Activated CD4-positive, alpha-beta T cell treated with anti-CD3 and anti-CD28 coated beads, Interleukin-2, amount 50 U/mL, for 4 hours (primary cell): ENCODE data around the gene ZNF214.
"Not testable (repeated sequence)": the region's sequence is repeated elsewhere in the genome, so short reads cannot be mapped to it uniquely, and the experiment has no call there.

Experiments
- DNase-seq, 2 experiments: peaks; one replicate each; pipeline ENCODE4 v3.0.0-alpha.2; 2020

Gene ZNF214

DNA sequence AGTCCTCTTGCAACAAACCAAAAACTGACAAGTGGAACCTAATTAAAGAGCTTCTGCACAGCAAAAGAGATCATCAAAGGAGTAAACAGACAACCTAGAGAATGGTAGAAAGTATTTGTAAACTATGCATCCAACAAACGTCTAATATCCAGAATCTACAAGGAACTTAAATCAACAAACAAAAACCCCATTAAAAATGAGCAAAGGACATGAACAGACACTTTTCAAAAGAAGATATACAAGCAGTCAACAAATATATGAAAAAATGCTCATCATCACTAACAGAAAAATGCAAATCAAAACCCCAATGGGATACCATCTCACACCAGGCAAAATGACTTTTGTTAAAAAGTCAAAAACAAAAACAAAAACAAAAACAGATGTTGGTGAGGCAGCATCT lies 33.7 kb downstream of the ZNF214 start:
- DNase-seq, result no peak

DNA sequence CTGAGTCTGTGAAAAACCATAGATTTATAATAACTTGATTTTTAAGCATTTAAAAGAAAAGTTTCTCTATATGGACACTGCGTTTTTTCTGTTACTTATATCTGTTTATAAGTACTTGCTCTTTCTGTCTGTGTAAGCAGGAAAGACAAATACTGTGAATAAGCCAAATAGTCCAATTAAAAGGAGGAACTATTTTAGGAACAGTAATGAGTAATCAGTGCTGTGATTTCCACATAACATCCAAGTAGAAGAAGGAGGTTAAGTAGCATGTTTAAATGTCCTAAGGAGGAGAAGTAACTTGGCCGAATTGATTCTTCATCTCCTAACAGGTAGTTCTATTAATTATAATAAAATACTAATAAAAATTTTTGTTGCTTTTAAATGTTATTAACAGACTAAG lies 40.8 kb downstream of the ZNF214 start:
- DNase-seq, result no peak

DNA sequence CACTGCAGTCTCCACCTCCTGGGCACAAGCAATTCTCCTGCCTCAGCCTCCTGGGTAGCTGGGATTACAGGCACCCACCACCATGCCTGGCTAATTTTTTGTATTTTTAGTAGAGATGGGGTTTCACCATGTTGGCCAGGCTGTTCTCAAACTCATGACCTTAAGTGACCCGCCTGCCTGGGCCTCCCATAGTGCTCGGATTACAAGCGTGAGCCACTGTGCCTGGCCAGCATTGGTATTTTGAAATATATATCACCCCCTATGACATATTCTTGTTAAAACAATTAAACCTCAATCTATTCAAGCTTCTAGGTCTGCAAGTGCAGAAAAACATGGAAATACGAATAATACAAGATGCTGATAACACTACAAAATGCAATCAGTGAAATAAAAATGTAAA lies 50.3 kb downstream of the ZNF214 start:
- not testable (repeated sequence) for DNase-seq

DNA sequence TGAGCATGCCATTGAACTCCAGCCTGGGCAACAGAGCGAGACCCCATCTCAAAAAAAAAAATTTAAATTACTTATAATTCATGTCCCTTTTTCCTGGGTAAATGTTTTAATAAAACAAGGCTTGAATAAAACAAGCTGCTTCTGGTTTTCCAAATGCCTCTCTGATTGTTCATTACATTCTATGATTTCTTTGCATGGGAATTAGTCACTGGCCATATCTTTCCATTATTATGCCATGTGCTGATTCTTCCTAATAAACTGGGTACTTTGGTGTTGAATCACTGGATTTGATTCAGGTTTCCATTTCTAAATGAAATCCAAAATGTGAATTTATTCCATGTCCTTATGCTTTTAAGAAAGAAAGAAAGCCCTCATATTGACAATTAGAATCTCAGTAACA lies 51.3 kb downstream of the ZNF214 start:
- no peak for DNase-seq

DNA sequence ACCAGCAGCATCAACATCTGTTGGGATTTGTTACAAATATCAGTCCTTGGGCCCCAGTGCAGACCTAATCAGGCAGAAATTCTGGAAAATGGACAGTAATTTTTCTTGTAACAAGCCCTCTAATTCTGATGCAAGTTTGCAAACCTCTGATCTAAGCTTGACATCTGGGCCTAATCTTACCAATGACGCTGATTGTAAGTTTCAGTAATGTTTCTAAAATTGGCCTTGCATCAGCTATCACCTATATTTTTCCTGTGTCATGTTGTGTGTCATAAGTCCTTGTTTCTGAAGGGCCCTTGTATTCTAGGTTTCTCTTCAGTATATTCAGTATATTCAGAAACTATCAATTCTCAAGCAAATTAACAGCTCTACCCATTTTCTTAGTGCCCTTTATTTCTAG lies 57.5 kb downstream of the ZNF214 start:
- DNase-seq, result no peak

DNA sequence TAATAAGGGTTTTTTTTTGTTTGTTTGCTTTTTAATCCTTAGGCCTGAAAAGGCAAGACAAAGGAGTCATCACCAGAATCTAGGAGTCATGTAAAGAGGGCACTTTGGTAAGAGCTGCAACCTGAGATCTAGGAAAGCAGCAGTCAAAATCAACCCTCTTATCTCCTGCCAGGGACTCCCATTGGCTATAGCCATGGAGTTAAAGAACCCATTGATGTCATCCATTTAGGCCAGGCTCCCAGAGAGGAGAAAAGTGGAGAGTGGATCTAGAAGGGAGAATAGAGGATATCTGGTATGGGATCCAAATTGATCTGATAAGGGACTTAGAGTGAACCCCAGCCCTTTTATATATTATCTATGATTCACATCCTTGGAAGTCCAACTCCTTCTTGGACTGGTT lies 58.0 kb downstream of the ZNF214 start:
- DNase-seq, result no peak

DNA sequence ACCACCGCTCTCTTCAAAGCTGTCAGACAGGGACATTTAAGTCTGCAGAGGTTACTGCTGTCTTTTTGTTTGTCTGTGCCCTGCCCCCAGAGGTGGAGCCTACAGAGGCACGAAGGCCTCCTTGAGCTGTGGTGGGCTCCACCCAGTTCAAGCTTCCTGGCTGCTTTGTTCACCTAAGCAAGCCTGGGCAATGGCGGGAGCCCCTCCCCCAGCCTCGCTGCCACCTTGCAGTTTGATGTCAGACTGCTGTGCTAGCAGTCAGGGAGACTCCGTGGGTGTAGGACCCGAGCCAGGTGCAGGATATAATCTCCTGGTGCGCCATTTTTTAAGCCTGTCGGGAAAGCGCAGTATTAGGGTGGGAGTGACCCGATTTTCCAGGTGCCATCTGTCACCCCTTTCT lies 65.9 kb downstream of the ZNF214 start:
- not testable (repeated sequence) for DNase-seq
